ENCODE results near the gene CDCP1.
A peak's percentile ranks its signal among the peaks of the same experiment; 100 is the strongest.
"Not testable (repeated sequence)": the region's sequence is repeated elsewhere in the genome, so short reads cannot be mapped to it uniquely, and the experiment has no call there.

Gene CDCP1

GRCh38 chr3:45171283-45171682 lies 25.1 kb upstream of the CDCP1 start:
- no peak for DNase-seq

DNA sequence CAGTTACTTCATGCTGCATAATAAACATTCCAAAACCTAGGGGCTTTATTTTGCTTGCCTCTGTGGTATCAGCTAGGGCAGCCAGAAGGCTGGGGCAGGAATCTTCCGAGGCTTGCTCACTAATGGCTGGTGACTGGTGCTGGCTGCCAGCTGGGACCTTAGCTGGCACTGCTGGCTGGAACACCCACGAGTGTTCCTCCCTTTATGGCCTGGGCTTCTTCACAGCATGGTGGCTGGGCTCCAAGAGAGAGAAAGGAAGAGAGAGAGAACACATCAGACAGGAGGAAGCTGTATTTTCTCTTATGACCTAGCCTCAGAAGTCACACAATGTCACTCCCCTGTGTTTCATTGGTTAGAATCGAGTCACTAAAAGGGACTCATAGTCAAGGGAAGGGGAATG lies 23.9 kb upstream of the CDCP1 start:
- no peak for DNase-seq

DNA sequence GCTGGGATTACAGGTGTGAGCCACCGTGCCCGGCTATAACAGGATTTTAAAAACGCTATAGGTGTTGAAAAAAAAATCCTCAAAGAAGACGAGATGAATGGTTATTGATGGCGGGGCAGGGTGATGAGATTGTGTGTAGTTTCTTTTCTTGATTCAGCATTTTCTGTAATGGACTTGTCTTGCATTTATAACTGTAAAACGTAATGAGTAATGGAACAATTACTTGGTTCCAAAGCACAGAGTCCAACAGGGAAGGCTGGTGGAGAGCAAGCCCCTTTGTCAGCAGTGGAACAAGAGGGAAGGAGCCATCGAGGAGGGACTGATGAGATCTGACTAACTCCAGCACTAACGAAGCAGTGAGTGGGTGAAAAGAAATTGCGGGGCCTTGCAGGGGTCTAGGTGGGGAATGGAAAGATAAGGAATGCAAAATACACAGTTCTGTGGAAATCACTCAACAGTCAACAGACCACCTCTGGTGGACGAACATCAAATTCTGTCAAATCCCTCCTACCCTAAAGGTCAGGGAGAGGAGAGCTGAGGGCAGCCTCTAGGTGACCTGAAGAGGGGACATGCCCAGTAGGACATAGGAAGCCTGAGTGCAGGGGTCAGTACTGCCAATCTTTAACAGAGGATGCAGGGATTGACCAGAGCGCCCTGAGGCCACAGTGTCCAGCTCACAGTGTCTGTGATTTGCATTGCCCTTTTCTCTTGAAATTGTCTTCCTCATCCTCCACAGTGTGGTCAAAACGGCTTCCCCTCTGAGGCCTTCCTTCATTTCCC lies 23.1 kb upstream of the CDCP1 start:
- DNase-seq, result no peak

- no peak for DNase-seq
These were observed 22.3 kb upstream of the CDCP1 start for GRCh38 chr3:45168451-45168850.

DNA sequence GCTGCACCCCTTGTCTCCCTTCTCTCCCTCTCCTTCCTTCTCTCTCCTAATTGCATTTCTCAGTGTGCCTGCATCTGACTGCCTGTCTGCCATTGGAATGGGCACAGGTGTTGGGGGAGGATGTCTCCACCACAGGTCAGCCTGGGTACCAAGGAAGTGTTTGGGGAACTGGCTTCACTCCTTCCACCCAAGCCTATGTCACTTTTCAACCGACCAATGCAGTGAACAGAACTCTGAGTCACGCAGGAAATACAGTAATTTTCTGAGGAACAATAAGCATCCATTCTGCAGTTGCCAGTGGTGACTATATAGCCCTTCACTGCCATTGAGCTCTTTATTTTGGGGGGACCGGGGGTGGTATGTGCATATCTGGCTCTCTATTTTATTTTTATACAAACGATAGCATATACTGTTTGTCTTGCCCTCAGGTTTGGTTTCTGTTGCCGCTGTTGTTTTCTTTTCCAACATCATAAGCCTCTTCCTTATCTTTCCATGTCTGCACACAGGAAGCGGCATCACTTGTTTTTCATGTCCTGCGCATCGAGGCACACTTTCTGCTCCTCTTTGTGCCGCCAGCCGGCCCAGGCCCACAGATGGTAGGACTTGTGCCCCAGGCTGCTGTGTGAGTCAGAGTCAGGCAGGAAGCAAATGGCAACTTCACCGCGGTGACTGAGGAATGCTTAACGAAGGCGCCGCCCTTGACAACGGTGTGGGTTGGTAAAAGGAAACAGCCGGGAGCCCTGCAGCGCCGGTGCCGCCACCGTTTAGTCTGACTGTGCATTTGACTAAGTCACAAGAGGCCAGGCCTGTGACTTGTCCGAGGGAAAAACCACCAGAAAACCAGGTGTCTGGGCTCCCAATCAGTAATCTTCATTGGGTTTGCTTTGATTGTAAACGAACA lies 21.1 kb upstream of the CDCP1 start:
- DNase-seq, result peak; percentile 6

DNA sequence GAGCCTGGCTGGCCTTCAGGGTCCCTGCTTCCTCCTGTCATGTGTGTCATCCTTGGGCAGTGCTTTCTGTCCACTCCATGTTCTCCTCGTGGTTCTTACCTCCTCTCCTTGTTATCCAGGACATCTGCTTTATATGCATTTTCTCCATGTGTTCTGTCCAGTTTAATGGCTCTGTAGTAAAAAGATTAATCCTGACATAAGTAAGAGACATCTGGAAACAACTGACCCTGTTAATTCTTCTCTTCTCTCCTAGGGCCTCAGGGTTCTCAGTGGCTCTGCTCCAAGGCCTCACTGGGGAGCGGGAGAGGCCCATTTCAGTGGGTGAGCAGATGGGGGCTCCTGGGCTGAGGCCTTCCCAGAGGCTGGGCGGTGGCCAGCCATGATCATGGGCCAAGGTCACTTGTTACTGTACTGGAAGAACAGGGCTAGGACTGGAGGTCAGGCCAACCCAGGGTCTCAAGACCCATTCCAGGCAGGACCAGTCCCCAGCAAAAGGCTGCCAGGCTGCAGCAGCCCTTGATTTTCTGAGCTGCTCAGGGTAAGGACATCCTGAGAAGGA lies 20.2 kb upstream of the CDCP1 start:
- no peak for DNase-seq

DNA sequence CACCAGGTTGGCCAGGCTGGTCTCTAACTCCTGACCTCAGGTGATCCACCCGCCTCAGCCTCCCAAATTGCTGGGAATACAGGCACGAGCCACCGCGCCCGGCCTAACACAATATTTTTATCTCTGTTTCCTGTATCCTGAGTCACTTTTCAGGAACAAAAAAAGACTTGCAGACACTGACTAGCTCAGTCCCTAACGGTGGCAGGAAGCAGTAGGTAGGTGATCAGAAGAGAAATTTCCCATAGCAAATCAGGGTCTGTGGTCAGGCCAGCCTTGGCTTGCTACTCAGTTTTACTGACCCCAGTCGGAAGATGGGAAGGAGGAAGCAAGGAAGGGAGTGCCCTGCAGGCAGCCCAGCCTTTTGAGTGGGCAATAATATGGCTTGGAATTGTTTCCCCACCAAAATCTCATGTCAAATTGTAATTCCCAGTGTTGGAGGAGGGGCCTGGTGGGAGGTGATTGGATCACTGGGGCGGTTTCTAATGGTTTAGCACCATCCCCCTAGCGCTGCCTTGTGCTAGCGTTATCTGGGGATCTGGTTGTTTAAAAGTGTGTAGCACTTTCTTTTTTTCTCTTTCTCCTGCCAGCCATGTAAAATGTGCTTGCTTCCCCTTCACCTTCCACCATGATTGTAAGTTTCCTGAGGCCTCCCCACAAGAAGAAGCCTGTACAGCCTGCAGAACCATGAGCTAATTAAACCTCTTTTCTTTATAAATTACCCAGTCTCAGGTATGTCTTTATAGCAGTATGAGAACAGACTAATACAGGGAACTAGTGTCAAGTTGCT lies 19.5 kb upstream of the CDCP1 start:
- DNase-seq, result no peak

DNA sequence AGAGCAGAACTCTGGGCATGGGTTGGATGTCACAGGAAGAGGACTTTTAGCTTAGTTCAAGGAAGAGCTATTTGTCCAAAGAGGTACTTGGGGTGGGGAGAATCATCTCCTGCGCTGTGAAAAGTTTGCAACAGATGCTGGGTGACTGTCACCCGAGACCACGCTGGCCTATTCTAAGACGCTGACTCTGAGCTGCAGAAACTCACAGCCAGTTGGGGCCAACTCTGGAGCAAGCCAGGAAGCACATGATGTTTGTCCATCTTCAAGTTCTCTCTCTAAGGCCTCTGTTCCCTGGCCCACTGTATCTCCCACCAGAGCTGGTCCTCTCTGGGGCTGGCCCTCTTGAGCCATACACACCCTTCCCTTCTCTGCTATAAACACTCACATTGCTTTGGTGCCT lies 17.9 kb upstream of the CDCP1 start:
- DNase-seq, result no peak

GRCh38 chr3:45163481-45163880 lies 17.3 kb upstream of the CDCP1 start:
- no peak for DNase-seq

DNA sequence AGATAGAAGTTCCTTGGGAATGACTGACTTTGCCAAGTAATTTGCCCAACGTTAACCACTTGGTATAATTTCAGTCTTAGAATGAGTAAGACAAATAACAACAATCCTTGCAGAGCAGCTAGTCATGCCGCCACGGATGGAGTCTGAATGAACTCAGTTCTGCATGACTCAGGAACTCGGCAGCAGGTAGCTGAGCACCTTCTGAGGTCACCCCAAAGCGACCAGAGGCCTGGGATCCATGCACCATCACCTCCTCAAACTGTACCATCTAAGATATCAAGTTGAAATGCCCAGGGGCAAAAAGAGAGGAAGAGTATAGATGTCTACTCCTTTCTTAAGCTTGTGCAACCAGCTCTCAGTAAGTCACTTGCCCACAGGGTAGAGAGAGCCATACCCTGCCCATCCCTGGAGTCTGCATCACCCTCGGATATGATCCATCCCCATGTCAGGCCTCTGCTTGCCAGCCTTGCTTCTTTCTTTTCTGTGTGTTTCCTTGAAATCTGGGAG lies 8.5 kb upstream of the CDCP1 start:
- no peak for DNase-seq

- no peak for DNase-seq
These were observed 7.7 kb upstream of the CDCP1 start for GRCh38 chr3:45153658-45154437.

GRCh38 chr3:45152307-45152706 lies 6.1 kb upstream of the CDCP1 start:
- no peak for DNase-seq

DNA sequence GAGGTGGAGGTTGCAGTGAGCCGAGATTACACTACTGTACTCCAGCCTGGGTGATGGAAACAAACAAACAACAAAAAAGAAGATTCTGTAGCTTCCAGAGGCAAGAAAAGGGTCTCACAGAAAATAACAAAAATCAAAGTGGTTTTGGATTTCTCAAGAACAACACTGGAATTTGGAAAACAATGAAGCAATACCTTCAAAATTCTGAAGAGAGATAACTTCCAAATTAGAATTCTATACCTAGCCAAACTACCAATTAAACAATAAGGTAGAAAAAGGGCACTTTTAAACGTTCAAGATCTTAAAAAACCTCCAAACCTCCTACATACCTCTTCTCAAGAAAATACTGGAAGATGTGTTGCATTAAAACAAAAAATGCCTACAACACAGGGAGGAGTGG lies 4.9 kb upstream of the CDCP1 start:
- no peak for DNase-seq

GRCh38 chr3:45148921-45149320 lies 2.7 kb upstream of the CDCP1 start:
- DNase-seq, result no peak

DNA sequence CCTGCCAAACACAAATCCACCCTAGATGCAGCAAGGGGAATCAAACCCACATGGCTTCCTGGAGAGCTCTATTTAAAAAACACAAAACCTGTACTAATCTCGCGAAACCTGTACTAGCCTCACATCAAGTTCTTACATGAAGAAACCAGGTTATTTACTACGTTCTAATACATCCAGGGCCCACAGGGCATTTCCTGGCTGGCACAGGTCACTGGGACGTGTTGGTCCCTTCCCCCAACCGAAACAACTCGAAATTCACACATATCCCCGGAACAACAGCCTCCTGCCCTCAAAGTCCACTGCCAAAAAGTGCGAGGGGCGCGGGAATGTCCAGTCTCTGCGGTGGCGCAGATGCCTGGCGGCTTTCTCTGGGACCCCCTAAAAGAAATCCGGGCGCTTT lies 955 bp downstream of the CDCP1 start:
- DNase-seq, result no peak

DNA sequence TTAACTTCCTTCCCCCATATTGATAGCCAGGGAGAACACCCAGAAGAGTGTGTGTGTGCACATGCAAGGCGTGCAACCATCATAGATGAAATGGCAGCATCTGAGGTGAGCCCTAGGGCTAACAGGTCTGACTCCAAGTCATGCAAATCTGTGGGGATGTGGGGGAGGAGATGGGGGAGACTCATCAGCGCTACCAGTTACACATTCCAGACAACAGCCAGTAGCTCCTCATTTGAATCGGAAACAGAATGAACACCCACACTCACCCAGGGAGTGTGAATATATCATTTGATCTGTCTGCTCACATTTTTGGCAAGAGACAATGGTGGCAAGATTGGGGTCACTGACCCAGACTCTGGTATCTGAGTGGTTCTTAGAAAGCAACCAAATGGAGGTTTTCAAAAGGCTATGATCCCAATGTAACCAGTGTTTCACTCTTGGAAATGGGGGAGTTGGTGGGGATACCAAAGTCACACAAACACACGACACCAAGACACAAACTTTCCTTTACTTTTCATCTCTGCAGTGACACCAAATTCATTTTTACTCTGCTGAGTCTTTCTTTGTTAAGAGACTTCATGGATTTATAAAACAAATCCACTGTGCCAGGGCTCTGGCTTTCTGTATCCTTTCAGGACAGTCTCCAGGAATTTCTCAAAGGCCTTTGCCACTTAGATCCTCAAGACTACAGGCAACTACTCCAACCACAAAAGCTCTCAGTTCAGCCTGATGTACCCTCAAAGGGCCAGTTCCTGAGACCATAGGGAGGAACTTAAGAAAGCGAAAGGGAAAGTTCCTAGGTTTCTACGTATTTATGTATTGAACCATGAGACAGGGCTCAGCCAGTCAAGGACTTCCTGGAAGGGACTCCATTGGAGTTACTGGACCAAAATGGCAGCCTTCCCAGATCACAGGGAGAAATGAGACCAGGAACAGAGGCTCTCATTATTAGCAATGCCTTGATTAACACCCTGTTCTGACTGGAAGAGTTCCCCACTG lies 2.2 kb downstream of the CDCP1 start:
- DNase-seq, result no peak

DNA sequence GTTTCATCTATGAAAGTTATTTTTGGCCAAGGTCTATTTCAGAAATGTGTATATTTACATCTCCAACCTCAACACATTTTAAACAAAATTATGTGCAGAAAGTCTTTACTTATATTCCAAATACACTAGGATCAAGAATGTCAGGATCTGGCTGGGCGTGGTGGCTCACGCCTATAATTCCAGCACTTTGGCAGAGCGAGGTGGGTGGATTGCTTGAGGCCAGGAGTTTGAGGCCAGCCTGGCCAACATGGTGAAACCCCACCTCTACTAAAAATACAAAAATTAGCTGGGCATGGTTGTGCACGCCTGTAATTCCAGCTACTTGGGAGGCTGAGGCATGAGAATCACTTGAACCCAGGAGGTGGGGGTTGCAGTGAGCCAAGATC lies 5.4 kb downstream of the CDCP1 start:
- not testable (repeated sequence) for DNase-seq

GRCh38 chr3:45140141-45140769 lies 5.9 kb downstream of the CDCP1 start:
- no peak for DNase-seq

DNA sequence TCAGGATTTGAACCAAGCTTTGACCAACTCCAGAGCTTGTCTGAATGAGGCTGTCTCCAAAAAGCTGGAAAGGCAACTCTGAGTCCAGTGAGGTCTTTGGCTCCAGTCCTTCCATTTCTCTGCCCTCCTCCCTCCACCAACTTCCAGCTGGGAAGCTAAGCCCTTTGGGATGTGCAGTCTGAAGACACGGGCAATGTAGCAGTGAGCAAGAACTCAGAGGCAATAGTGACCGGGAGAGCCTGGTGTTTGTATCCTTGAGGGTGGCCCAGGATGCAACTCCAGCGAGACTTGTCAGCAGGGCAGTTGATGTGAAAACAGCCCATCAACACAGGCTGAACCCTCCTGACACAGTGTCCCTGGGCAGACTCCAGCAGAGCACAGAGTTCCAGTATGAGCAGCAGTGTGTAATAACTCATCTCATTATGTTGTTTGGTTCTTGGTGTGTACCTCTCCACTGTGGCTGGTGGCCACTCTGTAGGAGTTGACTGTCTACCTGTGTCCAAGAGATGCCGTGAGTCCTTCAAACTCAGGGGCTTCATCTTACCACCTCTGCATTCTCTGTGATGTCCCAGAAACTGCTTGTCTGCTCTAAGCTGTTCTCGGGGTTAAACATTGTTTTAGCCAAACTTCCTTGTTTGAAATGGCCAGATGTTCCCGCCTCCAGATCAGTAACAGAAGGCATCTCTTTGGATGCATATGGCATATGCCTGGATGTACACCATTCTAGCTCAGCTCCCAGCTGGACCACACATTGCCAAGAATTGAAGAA lies 6.6 kb downstream of the CDCP1 start:
- peak; percentile 45 for DNase-seq

Data from NCI-H1694 treated with DMSO at 0.1 percent for 48 hours (cell line).